Ishikawa (cell line): Measurements from ENCODE around the gene ATP6V0B.

Experiments
- CEBPB ChIP-seq: IDR thresholded peaks from 2 replicates; pipeline ENCODE4 v1.6.1; 2012
- CREB1 ChIP-seq: IDR thresholded peaks from 2 replicates; pipeline ENCODE4 v1.6.1; 2012; ENCODE audit warnings: low read depth
- EGR1 ChIP-seq: IDR thresholded peaks from 2 replicates; pipeline ENCODE4 v1.6.1; 2012
- EP300 ChIP-seq: IDR thresholded peaks from 2 replicates; pipeline ENCODE4 v1.6.1; 2012; ENCODE audit warnings: borderline replicate concordance
- FOXM1 ChIP-seq: IDR thresholded peaks from 2 replicates; pipeline ENCODE4 v1.6.1; 2012; ENCODE audit warnings: low read depth, borderline replicate concordance
- NFIC ChIP-seq: IDR thresholded peaks from 2 replicates; pipeline ENCODE4 v1.6.1; 2012
- RAD21 ChIP-seq: IDR thresholded peaks from 2 replicates; pipeline ENCODE4 v1.6.1; 2012; ENCODE audit warnings: low read depth
- TAF1 ChIP-seq: IDR thresholded peaks from 2 replicates; pipeline ENCODE4 v1.6.1; 2012; ENCODE audit warnings: low read depth, mild to moderate bottlenecking
- TCF12 ChIP-seq: IDR thresholded peaks from 2 replicates; pipeline ENCODE4 v1.6.1; 2012; ENCODE audit warnings: low read depth
- TEAD4 ChIP-seq: IDR thresholded peaks from 2 replicates; pipeline ENCODE4 v1.6.1; 2012
- YY1 ChIP-seq: IDR thresholded peaks from 2 replicates; pipeline ENCODE4 v1.6.1; 2012; ENCODE audit warnings: low read depth
- ZBTB7A ChIP-seq: IDR thresholded peaks from 2 replicates; pipeline ENCODE4 v1.6.1; 2012; ENCODE audit warnings: low read depth
- TF ChIP-seq, protein P1 (sequence below): IDR thresholded peaks from 2 replicates; pipeline ENCODE4 v1.6.1; 2012; ENCODE audit warnings: low read depth, mild to moderate bottlenecking
- TF ChIP-seq, protein P2 (sequence below): IDR thresholded peaks from 2 replicates; pipeline ENCODE4 v1.6.1; 2012
- TF ChIP-seq, protein P3 (sequence below): IDR thresholded peaks from 2 replicates; pipeline ENCODE4 v1.6.1; 2012

The ATP6V0B gene

DNA sequence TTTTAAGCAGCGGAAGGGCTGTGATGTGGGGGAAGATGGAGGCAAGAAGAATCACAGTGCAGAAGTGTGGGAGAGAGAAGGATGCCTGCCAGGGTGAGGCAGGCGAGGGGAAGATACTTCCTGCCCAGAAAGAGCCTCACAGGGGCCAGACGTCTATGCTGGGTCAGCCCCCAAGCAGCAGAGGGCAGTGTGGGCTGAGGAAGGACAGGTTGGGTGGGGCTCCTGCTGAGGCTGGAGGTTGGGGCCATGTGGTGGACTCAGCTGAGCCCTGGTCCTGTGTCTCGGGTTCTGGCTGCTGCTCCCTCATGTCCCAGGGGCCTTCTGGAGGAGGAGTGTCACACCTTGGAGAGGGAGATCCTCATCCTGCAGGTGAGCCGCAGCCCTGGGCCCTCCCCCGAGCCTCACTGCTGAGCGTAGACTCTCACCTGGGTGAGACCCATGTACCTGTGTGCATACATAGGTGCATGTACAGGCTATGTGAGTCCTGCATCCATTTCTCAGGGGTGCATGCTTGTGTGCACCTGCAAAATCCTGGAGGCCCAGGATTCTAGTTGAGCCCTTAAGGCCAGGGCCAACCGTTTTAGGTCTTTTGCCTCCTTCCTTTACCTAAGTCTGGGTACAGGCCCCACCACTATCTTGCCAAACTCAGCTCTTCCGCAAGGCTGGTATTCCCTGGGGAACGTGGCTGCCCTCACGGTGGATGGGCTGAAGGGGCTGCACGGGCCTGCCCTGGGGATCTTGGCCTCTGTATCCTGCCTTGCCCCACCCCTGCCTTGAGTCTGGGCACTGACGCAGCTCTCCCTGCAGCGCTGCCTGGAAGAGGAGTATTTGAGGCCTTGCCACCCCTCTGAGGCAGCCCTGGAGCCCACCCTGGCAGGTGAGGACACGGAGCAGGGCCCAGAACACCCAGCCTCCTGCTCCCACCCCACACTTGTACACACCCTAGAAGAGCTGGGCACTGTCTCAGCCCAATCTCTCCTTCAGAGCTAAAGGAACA, 20.3 kb downstream of the ATP6V0B start:
- TF ChIP-seq CEBPB (no peak), EP300 (no peak), CREB1 (no peak), NFIC (no peak), TEAD4 (no peak), RAD21 (peak; percentile 51)
- TF ChIP-seq, protein P1, sequence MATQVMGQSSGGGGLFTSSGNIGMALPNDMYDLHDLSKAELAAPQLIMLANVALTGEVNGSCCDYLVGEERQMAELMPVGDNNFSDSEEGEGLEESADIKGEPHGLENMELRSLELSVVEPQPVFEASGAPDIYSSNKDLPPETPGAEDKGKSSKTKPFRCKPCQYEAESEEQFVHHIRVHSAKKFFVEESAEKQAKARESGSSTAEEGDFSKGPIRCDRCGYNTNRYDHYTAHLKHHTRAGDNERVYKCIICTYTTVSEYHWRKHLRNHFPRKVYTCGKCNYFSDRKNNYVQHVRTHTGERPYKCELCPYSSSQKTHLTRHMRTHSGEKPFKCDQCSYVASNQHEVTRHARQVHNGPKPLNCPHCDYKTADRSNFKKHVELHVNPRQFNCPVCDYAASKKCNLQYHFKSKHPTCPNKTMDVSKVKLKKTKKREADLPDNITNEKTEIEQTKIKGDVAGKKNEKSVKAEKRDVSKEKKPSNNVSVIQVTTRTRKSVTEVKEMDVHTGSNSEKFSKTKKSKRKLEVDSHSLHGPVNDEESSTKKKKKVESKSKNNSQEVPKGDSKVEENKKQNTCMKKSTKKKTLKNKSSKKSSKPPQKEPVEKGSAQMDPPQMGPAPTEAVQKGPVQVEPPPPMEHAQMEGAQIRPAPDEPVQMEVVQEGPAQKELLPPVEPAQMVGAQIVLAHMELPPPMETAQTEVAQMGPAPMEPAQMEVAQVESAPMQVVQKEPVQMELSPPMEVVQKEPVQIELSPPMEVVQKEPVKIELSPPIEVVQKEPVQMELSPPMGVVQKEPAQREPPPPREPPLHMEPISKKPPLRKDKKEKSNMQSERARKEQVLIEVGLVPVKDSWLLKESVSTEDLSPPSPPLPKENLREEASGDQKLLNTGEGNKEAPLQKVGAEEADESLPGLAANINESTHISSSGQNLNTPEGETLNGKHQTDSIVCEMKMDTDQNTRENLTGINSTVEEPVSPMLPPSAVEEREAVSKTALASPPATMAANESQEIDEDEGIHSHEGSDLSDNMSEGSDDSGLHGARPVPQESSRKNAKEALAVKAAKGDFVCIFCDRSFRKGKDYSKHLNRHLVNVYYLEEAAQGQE, result no peak
- TF ChIP-seq, protein P2, sequence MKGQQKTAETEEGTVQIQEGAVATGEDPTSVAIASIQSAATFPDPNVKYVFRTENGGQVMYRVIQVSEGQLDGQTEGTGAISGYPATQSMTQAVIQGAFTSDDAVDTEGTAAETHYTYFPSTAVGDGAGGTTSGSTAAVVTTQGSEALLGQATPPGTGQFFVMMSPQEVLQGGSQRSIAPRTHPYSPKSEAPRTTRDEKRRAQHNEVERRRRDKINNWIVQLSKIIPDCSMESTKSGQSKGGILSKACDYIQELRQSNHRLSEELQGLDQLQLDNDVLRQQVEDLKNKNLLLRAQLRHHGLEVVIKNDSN, result no peak

DNA sequence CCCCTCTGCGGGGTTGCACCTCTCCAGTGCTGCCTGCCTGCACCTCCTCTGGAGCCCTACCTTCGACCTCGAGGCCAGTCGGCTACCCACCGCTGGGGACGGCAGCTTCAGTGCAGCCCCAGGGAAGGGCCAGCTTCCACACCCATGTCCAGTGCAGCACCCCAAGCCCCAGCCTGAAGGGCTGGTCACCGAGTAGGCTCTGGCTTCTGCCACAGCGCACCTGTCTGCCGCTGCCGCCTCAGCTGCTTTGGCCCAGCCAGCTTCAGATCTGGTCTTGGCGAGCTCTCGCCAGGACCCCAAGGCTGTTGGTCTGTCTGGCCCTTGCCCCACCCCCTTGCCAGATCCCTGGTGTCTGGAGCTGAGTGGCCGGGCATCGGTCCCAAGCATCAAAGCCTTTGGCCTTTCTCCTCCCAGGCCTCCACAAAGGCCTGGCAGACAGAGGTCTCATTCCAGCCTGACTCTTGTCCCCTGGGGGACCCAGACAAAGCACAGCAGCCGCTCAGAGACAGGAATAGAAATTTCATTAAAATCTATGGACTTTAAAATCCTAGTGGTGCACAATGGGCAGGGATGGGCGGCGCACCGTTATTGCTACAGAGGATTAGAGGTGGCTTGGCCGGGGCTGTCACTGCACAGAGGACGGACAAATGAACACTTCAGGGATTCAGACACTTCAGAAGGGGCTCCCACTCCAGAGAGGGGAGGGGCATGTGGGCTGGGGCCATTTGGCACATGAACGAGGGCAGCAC, 21.4 kb downstream of the ATP6V0B start:
- TF ChIP-seq TEAD4, result no peak
- TF ChIP-seq YY1, result no peak
- no peak for TF ChIP-seq EP300
- TF ChIP-seq EGR1, result no peak
- TF ChIP-seq, protein P1, result no peak
- TF ChIP-seq TCF12, result no peak
- no peak for TF ChIP-seq CREB1
- no peak for TF ChIP-seq TAF1
- TF ChIP-seq NFIC, result no peak
- TF ChIP-seq, protein P3, sequence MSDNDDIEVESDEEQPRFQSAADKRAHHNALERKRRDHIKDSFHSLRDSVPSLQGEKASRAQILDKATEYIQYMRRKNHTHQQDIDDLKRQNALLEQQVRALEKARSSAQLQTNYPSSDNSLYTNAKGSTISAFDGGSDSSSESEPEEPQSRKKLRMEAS, result no peak
- TF ChIP-seq ZBTB7A, result no peak
- TF ChIP-seq, protein P2, result no peak

DNA sequence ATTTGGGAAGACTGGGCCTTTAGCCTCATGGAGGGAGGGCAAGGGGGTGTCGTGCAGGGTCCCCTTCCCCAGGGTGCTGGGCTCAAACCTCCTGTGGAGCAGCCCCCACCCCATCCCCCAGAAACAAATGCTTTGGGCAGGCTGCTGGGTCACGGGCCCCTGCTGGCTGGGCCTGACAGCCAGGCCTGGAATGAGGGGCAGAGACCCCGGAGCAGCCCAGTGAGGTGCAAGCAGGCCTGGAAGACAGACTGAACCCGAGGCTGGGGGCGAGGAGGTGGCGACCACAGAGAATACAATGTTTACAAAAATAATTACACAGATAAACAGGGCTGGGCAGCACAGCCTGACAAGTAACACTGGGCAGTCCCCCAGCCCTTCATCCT, 22.0 kb downstream of the ATP6V0B start:
- TF ChIP-seq CEBPB (no peak), ZBTB7A (no peak), EGR1 (no peak), YY1 (no peak), TCF12 (no peak), CREB1 (no peak), NFIC (no peak), RAD21 (no peak), EP300 (no peak), TAF1 (no peak), FOXM1 (no peak), TEAD4 (no peak)
- TF ChIP-seq, protein P3, result no peak
- TF ChIP-seq, protein P1, result no peak
- TF ChIP-seq, protein P2, result no peak
